ENCODE measurements around the gene RAB4A.
"Not testable (repeated sequence)": the region's sequence is repeated elsewhere in the genome, so short reads cannot be mapped to it uniquely, and the experiment has no call there.

Gene RAB4A

DNA sequence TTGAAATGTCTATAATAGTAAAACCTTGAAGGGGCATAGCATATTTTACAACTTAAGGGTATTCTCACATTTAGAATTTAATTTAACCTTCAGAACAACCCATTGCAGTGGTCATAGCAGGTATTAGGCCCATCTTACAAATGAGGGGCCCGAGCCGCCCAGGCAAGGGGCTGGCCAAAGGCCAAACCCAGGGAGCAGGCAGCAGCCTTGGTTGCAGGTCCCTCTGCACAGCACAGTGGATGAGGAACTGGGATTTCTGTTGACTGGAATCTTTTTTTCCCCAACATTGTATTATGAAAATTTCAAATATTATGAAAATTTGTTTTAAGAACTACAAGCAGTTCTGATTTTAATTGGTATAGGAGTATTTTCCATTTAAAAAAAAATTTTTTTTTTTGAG lies 38.8 kb downstream of the RAB4A start:
- Mint-ChIP-seq H3K36me3 (peaks cover 18 to 43% of the 10 kb centered on the region in 2 donors), H3K4me1 (no peaks in the 10 kb centered on the region), H3K27me3 (no peaks in the 10 kb centered on the region), H3K9me3 (no peaks in the 10 kb centered on the region), H3K27ac (no peak overlapping the region), H3K4me3 (no peak overlapping the region)
- ATAC-seq (replicated peaks) (no peak), DNase-seq (no peak)

DNA sequence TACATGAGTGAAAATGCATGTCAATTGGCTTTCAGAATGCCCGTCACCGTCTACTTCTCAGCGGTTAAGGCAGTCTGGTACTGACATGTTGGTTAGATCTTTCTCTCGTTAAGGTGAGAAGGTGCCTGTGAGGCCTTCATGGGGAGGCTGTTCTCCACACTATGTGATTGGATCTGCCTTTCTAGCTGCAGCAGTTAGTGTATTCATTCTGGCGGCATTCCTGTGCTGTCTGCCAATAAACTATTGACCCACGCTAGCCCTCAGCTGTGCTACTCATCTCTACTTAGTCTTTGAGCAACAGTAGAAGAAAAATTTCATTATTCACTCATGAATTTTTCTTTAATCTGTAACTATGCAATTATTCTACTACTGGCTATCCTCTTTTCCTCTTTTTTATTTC lies 39.9 kb downstream of the RAB4A start:
- ATAC-seq (replicated peaks) (no peak), DNase-seq (no peak)
- H3K9me3 Mint-ChIP-seq, result no peaks in the 10 kb centered on the region
- H3K36me3 Mint-ChIP-seq, result peaks cover 18 to 43% of the 10 kb centered on the region in 2 donors
- H3K27ac Mint-ChIP-seq, result no peak overlapping the region
- H3K27me3 Mint-ChIP-seq, result no peaks in the 10 kb centered on the region
- no peaks in the 10 kb centered on the region for H3K4me1 Mint-ChIP-seq
- no peak overlapping the region for H3K4me3 Mint-ChIP-seq

DNA sequence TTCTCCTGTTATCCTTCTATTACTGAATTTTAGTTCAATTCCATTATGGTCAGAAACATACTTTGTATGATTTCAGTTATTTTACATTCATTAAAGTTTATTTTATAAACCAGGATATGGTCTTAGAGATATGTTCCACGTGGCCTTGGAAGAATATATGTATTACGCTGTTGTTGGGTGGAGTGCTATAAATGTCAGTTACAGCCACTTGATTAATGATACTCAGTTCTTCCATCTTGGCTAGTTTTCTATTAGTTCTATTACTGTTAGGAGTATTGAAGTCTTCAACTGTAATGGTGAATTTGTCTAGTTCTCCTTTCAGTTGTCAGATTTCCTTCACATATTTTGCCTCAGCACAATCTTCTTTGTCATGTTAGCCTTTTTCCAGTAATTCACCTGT lies 45.3 kb downstream of the RAB4A start:
- DNase-seq (no peak), ATAC-seq (replicated peaks) (no peak)
- H3K9me3 Mint-ChIP-seq, result no peaks in the 10 kb centered on the region
- H3K36me3 Mint-ChIP-seq, result peaks cover 21 to 42% of the 10 kb centered on the region in 2 donors
- no peaks in the 10 kb centered on the region for H3K4me1 Mint-ChIP-seq
- H3K27me3 Mint-ChIP-seq, result no peaks in the 10 kb centered on the region
- no peak overlapping the region for H3K27ac Mint-ChIP-seq
- no peak overlapping the region for H3K4me3 Mint-ChIP-seq

DNA sequence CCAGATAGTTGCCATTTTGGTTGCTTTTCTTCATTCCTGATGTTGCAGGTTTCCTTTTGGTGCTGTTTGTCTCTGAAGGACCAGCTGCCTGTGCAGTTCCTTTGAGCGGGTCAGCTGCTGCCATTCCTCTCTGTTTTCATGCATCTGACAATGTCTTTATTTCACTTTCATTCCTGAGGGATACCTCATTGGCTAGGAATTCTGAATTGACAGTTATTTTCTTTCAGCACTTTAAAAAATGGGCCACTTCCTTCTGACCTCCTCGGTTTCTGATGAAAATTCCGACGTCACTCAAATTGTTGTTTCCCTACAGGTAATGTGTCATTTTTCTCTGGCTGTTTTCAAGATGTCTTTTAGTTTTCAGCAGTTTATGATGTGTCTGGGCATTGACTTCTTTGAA lies 47.1 kb downstream of the RAB4A start:
- H3K27ac Mint-ChIP-seq, result no peak overlapping the region
- H3K36me3 Mint-ChIP-seq, result peaks cover 16 to 31% of the 10 kb centered on the region in 2 donors
- no peaks in the 10 kb centered on the region for H3K4me1 Mint-ChIP-seq
- DNase-seq, result no peak
- H3K27me3 Mint-ChIP-seq, result no peaks in the 10 kb centered on the region
- H3K9me3 Mint-ChIP-seq, result no peaks in the 10 kb centered on the region
- ATAC-seq (replicated peaks), result no peak
- H3K4me3 Mint-ChIP-seq, result no peak overlapping the region

DNA sequence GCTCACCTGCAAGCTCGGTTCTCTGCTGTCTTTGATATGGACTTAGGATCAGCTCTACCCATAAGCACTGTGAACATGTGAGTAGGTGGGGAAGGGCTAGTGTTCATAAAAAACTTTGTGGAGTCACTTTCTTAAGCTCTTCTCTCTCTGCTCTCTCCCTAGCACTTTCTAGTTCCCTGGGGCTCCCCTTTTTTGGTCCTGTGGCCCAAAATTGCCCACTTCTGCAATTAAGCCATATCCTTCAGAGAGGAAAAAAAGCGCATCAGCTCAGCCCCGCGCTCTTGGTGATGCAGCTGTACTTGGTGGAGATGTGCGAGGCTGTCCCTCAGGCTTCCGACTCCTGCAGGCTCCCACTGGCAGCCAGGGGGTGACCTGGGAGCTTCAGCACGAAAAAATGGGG lies 48.6 kb downstream of the RAB4A start:
- DNase-seq (no peak), ATAC-seq (replicated peaks) (no peak)
- peaks cover 21 to 31% of the 10 kb centered on the region in 2 donors for H3K36me3 Mint-ChIP-seq
- no peak overlapping the region for H3K4me3 Mint-ChIP-seq
- no peaks in the 10 kb centered on the region for H3K9me3 Mint-ChIP-seq
- no peak overlapping the region for H3K27ac Mint-ChIP-seq
- H3K4me1 Mint-ChIP-seq, result no peaks in the 10 kb centered on the region
- H3K27me3 Mint-ChIP-seq, result no peaks in the 10 kb centered on the region

DNA sequence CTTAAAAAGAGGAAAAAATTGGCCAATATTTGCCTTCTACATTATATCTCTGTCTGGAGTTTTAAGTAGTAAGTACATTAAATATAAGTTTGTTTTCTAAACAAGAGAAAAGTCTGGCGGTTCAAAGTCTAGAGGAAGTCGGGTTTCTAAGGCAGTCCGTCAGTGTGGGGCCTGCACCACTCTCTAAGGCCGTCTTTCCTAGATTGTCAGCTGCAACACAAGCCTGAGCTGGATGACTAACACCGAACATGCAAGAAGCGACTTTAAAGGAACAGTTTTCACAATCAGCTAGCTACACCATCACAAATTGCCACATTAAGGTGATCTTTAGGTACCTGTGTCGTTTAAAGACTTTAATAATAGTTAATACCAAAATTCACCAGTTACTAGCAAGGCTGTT lies 52.3 kb downstream of the RAB4A start:
- H3K27me3 Mint-ChIP-seq, result no peaks in the 10 kb centered on the region
- no peak overlapping the region for H3K4me3 Mint-ChIP-seq
- peaks cover 33 to 36% of the 10 kb centered on the region in 2 donors for H3K36me3 Mint-ChIP-seq
- H3K9me3 Mint-ChIP-seq, result no peaks in the 10 kb centered on the region
- ATAC-seq (replicated peaks) (no peak), DNase-seq (no peak)
- H3K4me1 Mint-ChIP-seq, result peaks cover 11 to 17% of the 10 kb centered on the region in 2 donors
- no peak overlapping the region for H3K27ac Mint-ChIP-seq

DNA sequence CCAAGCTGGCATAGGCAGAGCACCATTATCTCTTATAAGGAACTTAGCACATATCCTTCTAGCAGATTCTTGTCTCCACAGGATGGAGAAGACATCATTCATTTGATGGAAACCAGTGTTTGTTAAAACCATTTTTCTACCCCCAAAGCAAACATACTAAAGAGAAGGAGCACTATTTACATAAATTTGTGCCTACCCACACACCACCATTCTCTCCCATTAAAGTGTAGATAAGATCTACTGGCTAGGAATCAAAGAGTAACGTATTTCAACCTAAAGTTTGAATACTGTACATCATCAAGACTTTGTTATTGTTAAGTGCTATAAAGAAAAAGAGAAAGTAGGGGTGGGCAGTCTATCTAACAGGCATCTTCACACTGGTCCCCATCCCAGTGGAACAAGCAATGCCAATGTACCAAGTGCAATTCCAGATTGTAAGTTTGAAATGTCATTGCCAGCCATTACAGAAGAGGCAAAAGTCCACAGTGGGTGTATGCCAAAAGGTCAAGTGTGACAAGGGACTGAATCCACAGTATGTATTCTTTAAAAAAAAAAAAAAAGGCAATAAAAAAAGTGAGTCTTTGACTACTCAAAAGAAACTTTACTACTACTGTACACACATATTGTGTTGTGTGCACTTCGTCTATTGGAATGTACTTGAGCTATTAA lies 53.1 kb downstream of the RAB4A start:
- H3K4me1 Mint-ChIP-seq, result peaks cover 17 to 22% of the 10 kb centered on the region in 2 donors
- ATAC-seq (replicated peaks) (no peak), DNase-seq (no peak)
- no peaks in the 10 kb centered on the region for H3K9me3 Mint-ChIP-seq
- H3K36me3 Mint-ChIP-seq, result peaks cover 34 to 35% of the 10 kb centered on the region in 2 donors
- no peak overlapping the region for H3K27ac Mint-ChIP-seq
- H3K27me3 Mint-ChIP-seq, result no peaks in the 10 kb centered on the region
- H3K4me3 Mint-ChIP-seq, result no peak overlapping the region

DNA sequence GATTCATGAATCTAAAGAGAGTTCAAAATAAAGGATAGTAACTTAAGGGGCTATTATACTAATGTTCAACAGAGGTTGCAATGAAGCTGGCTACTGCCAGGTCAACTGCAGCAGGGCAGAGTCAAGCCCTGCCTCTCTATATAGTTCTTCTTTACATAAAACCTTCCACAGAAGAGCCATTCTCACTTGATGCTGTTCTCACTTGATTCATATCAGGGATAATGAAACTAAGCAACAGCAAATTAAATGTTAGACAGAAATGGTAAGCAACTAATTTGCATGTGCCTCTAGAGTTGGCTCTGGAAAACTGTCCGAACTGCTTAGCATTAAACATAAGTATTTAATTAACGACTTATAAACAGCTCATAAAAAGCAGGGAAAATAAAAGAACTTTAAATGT lies 54.5 kb downstream of the RAB4A start:
- Mint-ChIP-seq H3K36me3 (peaks cover 28 to 34% of the 10 kb centered on the region in 2 donors), H3K4me3 (no peak overlapping the region), H3K4me1 (peaks cover 23 to 24% of the 10 kb centered on the region in 2 donors), H3K27ac (peak overlapping the region; percentile 87), H3K9me3 (no peaks in the 10 kb centered on the region), H3K27me3 (no peaks in the 10 kb centered on the region)
- ATAC-seq (replicated peaks) (no peak), DNase-seq (no peak)

DNA sequence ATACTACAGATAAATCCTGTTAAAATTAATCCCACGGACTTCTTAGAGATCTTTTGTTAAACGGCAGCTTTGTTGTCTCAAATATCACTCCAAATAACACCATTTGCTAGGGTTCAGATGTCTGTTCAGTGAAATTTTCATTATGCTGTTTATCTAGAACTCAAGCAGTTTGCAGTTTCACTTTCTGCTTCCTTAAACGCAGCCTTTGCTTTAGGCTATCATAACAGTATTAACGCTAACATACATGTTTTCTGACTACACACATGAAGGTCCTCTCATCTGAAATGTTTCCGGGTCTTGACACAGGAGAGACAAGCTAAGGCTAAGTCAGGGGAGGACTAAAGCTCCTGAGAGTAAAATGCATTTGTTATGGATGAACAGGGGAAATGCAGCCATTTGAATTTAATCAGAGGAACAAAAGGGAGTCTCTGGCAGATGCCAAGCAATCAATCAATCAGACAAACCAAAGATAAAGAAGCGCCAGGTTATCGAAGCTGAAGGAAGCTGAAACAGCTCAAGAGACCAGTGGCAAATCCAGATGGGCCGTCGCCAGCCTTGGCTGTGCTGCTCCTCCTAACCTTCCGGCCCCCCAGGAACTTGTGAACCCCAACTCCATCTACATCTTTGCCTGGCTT lies 55.1 kb downstream of the RAB4A start:
- peak overlapping the region; percentile 87 for H3K27ac Mint-ChIP-seq
- H3K4me1 Mint-ChIP-seq, result peaks cover 23 to 25% of the 10 kb centered on the region in 2 donors
- peak overlapping the region in 1 of 2 donors; percentile 60 for H3K4me3 Mint-ChIP-seq
- peak in 1 of 2 donors; percentile 28 for ATAC-seq (replicated peaks)
- no peaks in the 10 kb centered on the region for H3K27me3 Mint-ChIP-seq
- H3K9me3 Mint-ChIP-seq, result no peaks in the 10 kb centered on the region
- peaks cover 26 to 35% of the 10 kb centered on the region in 2 donors for H3K36me3 Mint-ChIP-seq
- no peak for DNase-seq

DNA sequence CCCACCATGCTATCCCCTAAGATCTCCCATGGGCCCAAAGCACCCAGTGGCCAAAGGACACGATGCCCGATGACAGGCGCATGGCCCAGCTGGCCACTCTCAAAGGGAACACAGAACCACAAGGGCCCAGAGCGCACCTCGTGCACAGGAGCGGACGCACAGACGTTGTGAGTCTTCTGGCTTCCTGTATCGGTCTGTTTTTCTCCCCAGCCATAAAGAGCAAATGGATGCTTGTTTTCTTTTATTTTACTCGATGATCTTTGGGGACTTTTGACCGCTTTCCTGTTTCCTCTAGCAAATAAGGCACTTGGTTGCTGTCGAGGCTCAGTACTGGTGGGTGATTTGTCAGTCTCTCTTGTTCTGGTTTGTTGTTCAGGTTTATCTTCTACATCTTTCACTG lies 55.7 kb downstream of the RAB4A start:
- peaks cover 23 to 25% of the 10 kb centered on the region in 2 donors for H3K4me1 Mint-ChIP-seq
- H3K4me3 Mint-ChIP-seq, result peak overlapping the region in 1 of 2 donors; percentile 54
- H3K27ac Mint-ChIP-seq, result peak overlapping the region; percentile 87
- no peak for ATAC-seq (replicated peaks)
- H3K27me3 Mint-ChIP-seq, result no peaks in the 10 kb centered on the region
- DNase-seq, result no peak
- peaks cover 26 to 35% of the 10 kb centered on the region in 2 donors for H3K36me3 Mint-ChIP-seq
- H3K9me3 Mint-ChIP-seq, result no peaks in the 10 kb centered on the region

DNA sequence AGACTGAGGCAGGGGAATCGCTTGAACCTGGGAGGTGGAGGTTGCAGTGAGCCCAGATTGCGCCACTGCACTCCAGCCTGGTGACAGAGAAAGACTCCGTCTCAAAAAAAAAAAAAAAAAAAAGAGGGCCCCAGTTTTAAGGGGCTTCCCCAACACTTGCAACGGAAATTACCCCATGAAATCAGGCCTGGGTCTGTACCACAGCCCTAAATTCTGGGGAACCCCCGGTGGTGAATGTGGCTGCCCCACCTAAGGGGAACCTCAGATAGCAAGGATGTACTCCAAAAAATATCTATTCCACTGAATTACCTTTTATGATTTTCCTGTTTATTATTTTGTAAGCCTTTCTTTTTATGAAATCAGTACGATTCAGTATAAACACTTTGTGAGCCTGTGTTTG lies 56.9 kb downstream of the RAB4A start:
- H3K27me3 Mint-ChIP-seq, H3K4me3 Mint-ChIP-seq, H3K9me3 Mint-ChIP-seq: not testable (repeated sequence)
- peak; percentile 57 to 60 for ATAC-seq (replicated peaks)
- Mint-ChIP-seq H3K4me1 (peaks cover 23 to 25% of the 10 kb centered on the region in 2 donors), H3K36me3 (peaks cover 26 to 35% of the 10 kb centered on the region in 2 donors), H3K27ac (peak overlapping the region; percentile 79)
- peak; percentile 21 for DNase-seq

DNA sequence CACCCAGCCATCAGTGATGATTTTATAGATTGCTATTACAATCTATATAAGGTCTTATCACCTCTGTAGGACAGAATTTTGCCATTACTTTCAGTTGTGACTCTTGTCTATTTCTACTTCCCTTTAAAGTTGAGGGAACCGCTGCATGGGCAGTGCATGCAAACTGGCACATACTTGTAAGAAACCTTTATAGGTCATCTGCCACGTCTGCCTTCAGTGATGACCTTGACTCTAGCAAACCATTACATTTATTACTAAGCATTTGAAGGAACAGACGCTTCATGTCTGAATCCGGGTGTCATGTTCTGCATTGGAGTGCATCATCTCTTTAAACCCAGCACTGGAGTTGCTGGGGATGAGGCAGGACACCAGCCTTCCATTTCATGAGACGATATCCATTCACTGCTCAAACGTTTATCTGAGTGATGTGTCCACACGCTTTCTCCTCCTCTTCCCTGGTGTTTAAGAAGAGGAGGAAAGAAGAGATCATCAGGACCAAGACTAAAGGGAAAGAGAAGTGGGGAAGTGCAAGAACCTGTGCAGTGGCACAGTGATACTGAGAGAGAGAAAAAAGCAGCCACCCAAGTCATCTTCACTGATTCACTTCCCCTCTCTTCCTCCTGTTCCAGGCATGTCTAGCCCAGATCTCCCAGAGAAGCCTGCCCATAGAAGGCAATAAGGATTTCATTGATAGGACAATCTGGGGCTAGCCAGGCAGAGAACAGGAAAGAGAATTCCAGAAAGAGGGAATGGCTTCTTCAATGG lies 57.9 kb downstream of the RAB4A start:
- Mint-ChIP-seq H3K27me3 (no peaks in the 10 kb centered on the region), H3K36me3 (peaks cover 22 to 30% of the 10 kb centered on the region in 2 donors), H3K9me3 (no peaks in the 10 kb centered on the region), H3K4me1 (peaks cover 23 to 25% of the 10 kb centered on the region in 2 donors), H3K27ac (peak overlapping the region; percentile 79), H3K4me3 (peak overlapping the region in 1 of 2 donors; percentile 14)
- DNase-seq (no peak), ATAC-seq (replicated peaks) (peak; percentile 81 to 83)

DNA sequence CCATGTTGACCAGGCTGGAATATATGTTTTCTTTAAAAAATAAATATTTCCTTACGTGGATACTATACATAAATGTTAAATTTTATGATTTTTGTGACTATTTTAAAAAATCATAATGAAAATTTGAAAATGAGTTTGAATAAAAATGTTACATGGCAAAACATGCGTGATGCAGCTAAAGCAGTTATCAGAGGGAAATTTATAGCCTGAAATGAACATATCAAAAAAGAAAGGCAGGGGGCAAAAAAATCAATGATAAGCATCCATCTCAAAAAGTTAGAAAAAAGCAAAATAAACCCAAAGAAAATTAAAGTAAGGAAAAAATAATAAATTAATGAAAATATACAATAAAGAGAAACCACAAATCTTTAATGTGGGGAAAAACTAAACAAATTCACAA lies 63.4 kb downstream of the RAB4A start:
- no peak for DNase-seq
- no peak overlapping the region for H3K4me3 Mint-ChIP-seq
- H3K36me3 Mint-ChIP-seq, result peaks cover 16 to 24% of the 10 kb centered on the region in 2 donors
- H3K4me1 Mint-ChIP-seq, result peaks cover 11 to 31% of the 10 kb centered on the region in 2 donors
- no peaks in the 10 kb centered on the region for H3K27me3 Mint-ChIP-seq
- H3K27ac Mint-ChIP-seq, result no peak overlapping the region
- peaks cover 2 to 3% of the 10 kb centered on the region in 2 donors for H3K9me3 Mint-ChIP-seq
- ATAC-seq (replicated peaks), result no peak

DNA sequence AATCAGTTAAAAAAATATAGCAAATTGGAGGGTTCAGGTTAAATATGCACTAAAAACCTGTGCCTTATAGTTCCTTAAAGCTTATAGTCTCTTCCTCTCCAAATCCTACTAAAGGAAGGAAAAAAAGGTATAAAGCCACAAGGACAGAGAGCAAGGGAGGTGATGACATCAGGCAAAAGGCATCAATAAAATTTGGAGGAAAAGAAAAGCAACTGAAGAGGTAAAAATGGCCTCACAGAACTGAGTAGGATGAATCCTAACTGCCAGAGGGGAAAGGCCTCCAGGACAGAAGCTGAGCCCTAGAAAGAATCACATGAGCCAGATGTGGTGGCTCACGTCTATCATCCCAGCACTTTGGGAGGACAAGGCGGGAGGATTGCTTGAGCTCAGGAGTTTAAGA lies 63.8 kb downstream of the RAB4A start:
- H3K27ac Mint-ChIP-seq, result no peak overlapping the region
- no peak for ATAC-seq (replicated peaks)

More for the DNA sequence above, 63.8 kb downstream of the RAB4A start:
- Mint-ChIP-seq H3K4me3 (no peak overlapping the region), H3K36me3 (peaks cover 16 to 27% of the 10 kb centered on the region in 2 donors), H3K4me1 (peaks cover 16 to 35% of the 10 kb centered on the region in 2 donors), H3K9me3 (peaks cover 2 to 3% of the 10 kb centered on the region in 2 donors), H3K27me3 (no peaks in the 10 kb centered on the region)
- no peak for DNase-seq

Data from stimulated activated naive B cell treated with anti-CD40 and anti-IgM and Interleukin-4, amounts not matched to agents 10 μg/mL and 1 μg/mL and 100 μg/mL, for 72 hours (primary cell).